ENCODE data around the gene MED15.
A peak's percentile ranks its signal among the peaks of the same experiment; 100 is the strongest.
"Not testable (repeated sequence)": the region's sequence is repeated elsewhere in the genome, so short reads cannot be mapped to it uniquely, and the experiment has no call there.

The MED15 gene

DNA sequence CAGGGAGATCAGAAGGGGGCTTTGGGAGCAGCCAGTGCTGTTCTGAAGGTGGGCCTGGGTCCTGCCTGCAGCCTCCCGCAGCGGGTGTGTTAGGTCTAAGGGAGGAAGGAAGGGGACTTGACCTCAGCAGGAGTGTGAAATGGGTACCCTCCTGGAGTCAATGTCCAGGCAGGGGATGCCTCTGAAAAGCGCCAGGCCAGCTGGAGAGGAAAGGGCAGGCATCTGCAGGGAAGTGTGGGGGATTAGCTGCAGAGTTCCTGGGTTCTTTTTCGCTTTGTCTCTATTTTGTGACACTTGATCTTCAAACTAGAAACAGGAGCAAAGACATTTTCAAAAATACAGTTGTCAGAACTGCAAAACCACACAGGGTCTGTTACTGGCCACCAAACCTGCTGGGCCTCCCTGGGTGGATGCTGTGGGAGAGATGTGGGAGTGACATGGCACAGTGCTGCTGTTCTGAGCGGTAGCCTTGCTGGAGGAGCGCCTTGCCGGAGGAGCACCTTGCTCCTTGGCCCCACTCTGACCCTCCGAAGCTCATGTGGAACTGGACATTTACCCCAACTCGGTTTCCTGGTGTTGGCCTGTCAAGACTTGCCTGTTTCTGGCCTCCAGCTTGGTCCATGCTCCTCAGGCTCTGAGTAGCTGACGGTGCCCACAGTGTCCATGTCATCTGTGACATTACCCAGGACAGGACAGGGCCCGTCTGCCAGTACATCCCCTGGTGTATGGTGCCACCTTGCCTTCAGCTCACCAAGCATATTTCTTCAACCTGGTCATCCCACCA lies 25.9 kb downstream of the MED15 start:
- DNase-seq = no peak

DNA sequence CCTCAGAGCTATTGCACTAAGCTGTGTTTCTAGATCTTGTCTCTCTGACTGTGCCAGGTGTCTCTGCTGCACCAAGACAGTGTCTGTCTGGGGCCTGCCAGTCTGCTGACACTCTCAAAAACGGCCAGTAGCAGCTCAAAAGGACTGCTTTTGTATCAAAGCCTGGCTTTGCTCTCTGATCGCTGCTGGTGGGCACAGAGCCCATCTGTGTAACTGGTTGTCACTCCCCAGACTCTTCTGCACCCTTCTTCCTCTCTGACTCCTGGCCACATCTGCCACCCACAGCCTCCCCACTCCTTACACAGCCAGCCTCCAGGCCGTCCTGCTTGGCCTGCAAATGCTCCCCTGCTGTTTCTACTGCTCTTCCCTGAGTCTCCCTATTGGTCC lies 26.5 kb downstream of the MED15 start:
- DNase-seq = no peak

DNA sequence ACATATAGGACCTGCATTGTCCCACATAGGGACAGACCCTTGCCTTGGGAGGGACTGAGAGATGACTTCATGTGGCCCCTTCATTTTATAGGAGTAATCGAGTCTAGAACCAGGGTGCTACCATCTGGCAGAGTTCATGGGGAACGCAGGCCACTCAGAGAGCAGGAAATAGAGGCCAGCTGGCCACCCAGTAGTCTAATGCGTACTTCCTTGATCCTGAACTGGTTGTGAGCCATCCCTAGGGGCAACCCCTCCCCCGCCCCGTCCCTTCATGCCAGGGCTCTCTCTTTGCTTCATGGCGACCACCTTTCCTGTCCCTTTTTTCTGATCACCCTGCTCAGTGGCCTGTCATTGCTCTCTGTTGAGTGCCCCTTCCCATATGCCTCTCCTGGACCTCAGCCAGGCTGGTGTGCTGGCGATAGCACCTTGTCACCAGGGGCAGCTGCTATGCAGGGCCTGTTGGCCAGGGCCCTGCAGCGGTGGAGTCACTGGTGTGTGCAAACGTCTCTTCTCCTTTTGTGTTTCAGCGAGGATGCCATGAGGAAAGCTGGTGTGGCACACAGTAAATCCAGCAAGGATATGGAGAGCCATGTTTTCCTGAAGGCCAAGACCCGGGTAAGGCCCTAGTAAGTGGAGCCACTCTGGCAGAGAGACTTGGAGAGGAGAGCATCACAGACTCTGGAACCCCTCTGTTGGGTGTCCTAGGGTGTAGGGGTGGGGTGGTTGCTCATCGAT lies 29.3 kb downstream of the MED15 start:
- no peak for DNase-seq

DNA sequence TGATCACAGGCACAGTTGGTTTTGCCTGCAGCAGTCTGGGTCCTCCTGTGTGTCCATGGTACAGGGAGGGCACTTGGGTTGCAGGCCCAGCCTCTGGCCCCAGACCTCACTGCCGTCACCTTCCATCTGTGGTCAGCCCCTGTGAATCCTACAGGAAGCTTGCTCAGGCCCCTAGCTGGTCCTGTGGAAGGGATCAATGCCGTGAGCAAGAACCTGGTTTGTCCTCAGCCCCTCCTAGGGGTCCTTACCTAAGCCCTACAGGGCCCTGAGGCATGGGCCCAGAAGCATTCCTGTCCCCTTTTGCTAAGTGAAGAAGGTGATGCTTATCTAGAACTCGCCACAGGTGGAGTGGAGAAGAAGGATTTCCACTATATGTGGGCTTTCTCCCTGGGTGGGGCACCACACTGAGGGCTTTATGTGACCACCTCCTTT lies 29.9 kb downstream of the MED15 start:
- DNase-seq = no peak

DNA sequence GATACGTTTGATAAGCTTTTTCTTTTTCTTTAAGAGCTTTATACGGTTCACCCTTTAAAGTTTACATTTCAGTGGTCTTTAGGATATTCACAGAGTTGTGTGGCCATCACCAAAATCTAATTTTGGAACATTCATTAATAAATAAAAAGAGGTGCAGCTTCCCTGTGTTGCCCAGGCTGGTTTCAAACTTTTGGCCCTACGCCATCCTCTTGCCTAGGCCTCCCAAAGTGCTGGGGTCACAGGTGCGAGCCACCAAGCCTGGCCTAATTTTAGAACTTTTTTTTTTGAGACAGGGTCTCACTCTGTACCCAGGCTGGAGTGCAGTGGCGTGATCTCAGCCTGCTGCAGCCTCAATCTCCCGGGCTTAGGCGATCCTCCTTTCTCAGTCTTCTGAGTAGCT lies 30.6 kb downstream of the MED15 start:
- DNase-seq = no peak

DNA sequence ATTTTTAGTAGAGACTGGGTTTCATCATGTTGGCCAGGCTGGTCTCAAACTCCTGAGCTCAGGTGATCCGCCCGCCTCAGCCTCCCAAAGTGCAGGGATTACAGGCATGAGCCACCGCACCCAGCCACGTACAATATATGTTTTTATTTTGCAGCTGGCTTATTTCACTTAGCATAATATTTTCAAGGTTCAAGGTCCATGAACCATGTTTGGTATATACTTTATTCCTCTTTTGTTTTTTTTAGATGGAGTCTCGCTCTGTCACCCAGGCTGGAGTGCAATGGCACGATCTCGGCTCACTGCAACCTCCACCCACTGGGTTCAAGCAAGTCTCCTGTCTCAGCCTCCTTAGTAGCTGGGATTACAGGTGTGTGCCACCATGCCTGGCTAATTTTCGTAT lies 31.5 kb downstream of the MED15 start:
- DNase-seq = not testable (repeated sequence)

DNA sequence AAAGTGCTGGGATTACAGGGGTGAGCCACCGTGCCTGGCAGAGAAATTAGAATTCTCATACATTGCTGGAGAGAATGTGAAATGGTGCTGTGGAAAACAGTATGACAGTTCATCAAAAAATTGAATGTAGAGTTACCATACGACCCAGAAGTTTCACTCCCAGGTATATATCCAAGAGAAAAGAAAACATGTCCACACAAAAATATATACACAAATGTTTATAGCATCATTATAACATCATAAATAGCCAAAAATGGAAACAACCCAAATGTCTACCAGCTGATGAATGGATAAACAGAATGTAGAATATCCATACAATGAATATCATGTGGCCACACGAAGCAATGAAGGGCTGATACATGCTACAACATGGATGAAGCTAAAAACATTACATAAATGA lies 34.6 kb downstream of the MED15 start:
- DNase-seq = no peak

DNA sequence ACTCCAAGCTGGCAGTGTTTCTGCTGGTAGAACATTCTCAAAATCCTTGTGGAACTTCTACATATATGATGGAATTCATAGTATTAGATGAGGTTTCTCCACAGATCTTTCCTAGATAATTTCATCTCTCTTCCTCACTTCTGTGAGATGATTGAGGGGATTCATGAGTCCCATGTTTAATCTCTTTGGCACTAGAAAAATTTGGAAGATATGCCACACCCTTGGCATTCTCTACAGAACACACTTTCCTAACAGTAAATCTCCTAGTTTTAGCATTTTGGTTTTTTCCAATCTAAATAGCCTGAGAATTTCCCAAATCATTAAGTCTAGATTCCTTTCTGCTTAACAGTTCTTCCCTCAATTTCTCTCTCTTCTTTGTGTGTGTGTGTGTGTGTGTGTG lies 35.3 kb downstream of the MED15 start:
- DNase-seq = no peak

DNA sequence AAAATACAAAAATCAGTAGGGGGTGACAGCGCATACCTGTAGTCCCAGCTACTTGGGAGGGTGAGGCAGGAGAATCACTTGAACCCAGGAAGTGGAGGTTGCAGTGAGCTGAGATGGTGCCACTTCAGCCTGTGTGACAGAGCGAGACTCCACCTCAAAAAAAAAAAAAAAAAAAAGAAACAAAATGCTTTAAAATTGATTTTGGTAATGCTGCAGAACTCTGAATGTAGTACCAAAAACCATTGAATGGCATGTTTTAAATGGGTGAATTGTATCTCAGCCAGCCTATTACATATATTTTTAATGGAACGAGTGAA lies 37.9 kb downstream of the MED15 start:
- not testable (repeated sequence) for DNase-seq

DNA sequence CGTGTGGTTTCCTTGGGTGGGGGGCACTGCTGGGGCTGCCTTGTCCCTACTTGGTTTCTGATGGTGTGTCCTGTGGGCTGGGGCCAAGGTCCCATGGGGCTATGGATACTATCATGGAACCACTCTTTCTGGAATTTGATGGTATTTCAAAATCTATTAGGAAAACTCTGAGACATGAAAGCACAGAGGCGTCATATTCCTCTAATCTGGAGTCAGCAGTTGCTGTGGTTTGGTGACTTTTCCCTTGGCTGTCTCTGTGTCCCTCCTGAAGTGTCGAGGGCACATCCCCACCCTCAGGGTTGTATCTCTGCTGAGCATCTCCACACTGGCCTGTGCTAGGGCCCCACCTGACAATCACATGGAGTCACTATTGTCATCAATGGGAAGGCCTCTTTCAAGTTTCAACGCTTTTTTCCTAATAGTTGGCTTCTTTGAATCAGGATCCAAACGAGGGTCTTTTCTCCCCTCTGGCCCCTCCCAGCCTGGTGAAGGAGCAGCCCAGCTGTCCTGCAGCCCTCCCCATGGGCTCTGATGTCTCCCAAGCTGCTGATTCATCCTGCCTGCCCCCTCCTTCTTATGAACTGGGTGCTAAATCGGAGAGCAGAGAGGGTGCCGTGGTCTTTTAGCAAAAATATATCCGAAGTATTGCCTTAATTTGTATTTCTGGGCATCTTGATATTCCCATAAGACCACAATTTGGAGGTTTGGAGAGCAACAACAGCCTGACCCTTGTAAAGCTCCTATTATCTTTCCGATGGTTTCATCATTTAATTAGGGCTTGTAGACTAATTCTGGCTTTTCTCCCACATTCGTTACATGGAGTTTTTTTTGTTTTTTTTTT lies 38.5 kb downstream of the MED15 start:
- DNase-seq = no peak

DNA sequence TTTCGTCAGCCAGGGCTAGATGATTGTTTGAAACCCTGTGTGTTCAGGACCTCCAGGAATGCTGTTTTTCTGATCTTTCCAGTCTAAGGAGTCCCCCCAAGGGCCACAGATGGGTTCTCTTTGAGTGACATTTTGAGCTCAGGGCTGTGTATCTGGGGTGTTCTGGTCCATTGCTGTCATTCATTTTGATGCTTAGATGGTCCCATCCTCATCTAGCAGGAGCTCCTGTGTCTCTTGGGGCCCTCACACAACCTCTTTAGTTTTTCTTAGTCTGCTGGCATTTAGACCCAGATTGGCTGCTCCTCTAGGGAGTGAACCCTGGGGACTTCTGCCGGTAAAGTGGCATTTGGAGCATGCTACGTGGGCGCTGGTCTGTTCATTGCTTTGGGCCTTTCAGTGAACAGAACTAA lies 39.1 kb downstream of the MED15 start:
- no peak for DNase-seq

DNA sequence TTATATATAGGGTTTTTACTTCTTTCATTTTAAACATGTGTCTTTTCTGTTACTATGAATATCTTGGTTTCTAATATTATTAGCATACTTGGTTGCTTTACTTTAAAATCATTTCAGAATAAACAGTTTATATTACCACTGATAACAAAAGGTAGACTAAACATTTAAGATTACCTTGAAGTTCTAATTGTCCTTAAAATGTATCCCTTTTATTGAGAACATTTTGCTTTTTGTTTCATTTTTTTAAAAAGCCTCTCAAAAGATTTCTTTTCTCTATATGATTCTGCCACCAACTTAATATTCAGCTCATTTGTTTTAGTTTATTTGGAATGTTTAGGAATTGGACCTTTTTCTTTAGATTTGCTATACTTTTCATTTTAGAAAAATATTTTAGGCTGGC lies 39.6 kb downstream of the MED15 start:
- no peak for DNase-seq

DNA sequence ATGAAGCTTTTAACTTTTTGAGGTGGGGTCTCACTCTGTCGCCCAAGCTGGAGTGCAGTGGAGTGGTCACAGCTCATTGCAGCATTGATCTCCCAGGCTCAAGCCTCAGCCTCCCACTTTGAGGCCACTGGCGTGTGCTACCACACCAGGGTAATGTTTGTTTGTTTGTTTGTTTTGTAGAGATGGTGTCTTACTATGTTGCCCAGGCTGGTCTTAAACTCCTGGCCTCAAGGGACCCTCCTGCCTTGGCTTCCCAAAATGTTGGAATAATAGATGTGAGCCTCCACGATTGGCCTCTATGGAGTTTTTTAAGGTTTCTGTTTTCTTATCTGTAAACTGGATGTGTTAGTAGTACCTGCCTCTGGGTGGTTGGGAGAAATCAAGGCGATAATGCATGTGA lies 41.4 kb downstream of the MED15 start:
- DNase-seq = no peak

DNA sequence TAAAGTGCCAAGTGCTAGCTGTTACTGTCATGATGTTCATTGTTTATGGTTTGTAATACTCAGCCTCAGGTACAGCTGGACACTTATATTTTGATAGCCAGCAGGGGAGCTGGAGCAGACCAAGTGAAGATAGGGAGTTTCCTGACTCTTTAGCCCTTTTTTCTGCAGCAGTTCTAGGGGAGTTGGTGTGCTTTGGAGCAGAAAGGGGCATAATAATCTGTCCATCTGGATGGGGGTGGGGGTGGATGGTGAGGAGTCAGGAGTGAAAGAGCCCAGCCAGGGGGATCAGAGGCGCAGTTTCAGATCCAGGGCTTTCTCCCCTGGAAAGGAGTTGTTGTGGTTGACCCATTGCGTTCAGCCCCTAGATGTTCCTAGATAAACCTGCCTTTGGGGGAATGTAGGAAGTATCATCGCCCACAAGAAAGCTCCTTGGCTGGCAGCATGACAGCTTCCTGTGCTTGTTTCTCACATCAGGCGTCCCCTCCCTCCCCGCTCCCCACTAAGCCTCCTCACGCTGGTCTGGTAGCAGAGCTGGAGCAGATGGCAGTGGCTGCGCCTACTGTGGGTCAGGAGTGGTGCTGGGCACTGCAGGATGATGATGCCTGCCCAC lies 41.9 kb downstream of the MED15 start:
- DNase-seq = peak; percentile 64

DNA sequence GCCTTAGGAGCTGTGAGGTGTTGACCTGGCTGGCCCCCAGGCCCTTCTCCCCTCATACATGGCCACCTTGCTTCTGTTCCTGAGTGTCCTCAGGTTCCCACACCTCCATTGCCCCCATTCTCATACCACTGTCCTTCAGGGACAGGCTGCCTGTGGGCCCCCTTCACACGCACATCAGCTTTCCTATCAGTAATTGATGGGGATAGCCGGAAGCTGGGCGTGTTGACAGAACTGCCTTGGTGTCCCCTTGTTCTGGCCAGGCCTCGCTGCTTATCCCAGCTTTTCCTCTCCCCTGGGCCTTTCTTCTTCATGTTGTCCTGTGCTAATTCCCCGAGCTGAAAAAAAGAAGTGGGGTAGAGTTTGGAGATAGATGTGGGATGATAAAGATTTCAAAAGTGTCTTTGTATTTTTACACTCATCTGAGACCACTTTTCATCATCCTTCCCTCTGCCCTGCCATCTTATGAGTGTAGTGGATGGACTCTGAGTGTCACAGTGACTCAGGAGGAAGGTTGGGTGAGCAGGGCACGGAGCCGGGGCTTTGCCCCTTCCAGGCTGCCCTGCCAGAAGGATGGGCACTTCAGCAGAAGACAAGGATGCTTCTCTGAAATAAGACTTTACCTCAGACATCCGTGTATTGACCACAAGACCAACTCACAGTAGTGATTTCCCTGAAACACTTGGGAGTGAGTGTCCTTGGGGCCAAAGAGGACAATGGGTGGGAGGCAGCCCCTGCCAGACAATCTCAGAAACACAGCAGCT lies 42.8 kb downstream of the MED15 start:
- no peak for DNase-seq

DNA sequence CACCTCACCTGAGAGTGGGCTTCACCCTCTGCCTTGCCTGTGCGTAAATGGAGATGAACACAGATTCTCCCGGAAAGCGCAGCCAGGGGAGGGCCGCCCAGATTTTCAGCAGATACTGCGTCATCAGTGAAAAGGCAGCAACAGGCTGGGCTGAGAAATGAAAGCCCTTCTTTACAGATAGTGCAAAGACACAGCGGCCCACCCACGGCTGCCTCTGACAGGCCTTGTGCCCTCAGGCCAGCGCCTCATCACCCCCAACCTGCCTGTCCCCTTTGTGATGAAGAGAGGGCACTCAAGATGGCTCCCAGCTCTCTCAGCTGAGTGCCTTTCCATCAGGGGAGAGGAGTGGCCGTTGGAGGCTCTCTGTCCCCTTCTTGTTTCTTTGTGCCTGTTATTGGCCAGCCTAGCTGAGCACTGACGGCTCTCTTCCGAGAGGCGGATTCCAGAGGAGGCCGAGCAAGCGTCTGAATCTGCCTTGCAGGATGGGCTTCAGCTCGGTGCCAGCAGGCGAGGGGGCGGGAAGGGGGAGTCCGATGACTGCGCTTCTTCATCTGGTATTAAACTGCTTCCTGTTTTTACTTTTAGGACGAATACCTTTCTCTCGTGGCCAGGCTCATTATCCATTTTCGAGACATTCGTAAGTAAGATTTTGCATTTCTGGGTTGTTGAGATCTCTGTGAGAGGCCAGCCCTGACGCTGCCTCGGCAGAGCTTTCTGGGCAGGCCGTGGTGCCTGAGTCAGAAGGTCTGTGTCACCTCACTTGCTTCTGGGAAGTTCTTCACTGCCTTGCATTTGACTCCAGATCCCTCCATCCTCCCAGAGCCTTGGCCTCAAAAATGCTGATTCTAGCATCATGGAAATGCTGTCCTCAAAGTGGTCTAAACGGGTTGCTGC lies 43.7 kb downstream of the MED15 start:
- peak; percentile 74 for DNase-seq

DNA sequence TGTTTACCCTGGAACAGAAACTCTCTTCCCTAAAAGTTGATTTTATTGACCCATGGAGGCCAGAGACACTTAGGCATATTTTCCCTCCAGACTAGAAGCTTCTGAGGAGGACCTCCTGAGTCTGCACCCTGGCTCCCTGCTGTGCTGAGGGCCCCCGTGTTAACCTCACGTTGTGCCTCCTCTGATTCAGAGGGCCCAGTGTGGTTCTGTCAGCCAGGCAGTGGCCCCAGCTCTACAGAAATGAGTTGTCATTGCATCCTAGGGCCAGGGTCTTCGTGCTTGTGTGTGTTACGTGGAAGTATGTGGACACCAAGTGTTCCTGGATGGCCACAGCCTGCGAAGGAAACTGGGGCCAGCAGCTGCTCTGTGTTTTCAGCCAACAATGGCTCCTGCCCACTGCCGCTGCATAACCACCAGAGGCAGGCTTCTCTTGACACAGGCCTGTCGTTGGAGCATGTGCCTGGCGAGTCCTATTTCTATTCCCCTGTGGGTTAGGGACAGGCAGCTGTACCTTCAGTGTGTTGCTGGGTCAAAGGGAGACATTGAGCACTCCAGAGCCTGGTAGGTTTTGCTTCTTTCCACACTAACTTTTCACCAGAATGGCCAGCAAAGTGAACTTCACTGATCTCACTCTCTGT lies 44.5 kb downstream of the MED15 start:
- no peak for DNase-seq

DNA sequence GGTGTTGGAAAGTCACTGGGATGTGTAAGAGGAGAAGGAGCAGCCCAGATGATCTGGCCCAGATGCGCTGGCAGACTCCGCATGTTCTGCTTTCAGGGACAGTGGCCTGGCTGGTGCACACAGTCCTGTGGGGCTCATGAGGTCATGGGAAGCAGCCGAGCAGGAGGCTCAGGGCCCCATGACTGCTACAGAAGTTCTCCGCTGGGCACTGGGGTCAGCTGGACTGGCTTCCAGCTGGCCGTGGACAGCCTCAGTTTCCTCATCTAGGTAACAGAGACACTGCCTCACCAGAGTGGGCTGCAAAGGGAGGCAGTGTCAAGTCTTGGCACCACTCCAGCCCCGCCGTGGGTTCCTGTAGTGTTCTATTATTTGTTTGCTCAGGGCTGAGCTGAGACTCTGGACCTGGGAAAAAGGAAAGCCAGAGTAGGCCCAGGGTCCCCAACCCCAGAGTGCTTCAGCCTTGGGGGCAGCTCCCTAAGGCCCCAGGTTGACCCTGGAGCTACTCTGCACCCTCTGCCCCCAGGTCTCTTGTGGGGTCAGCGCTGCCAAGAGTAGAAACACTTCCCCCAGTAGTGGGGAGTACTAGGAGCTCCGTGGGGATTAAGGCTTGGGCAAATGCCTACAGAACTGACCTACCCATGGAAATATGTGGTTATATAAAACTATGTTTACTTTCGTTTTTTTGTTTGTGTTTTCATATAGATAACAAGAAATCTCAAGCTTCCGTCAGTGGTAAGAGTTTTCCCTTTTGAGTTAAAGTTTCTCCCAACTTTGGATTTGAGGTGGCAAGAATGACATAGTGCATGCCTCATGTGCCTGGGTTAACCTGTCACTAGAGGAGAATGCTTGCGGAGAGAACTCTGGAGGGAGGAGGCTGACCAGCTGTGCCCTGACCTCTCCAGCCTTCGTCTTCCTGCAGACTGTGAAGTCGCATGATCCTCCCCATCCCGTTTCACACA lies 45.3 kb downstream of the MED15 start:
- no peak for DNase-seq

DNA sequence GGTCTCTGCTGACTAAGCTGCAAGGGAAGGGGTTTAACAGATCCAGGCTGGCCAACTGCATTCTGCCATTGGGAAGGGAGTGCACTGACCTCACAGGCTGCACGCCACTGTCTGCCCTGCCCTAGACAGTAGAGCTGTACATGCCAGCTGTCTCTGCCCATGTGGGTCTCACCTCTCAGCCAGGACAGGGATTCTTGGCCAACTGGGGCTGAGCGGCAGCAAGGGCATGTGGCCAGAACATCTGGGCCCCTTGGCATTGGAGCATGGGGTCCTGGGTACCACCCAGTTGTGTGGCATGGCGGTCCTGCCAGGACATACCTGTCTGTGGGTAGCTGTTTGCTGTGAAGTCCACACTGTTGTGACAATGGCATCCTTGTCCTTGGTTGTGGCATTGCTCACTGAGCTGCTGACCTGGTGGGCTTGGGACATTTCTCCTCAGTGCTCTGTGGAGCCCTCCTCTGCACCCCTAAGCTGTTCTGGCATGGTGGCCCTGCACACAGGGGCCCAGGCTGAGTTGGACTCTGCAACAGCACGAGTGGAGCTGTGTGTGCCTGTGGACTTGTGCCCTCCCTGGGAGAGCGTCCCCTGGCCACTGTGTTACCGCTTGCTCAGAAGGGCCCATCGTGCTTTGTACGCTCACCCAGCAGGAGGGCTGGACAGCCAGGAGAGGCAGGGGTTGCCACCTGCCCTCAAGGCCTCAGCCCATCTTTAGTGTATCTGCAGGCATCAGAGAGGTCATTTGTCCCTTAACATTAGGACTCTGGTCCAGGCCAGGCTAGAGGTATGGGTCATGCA lies 46.7 kb downstream of the MED15 start:
- no peak for DNase-seq
